GM15510 (cell line): ENCODE data around the gene RPTOR.

Experiments used
- POLR2A ChIP-seq: IDR thresholded peaks from 3 replicates; pipeline ENCODE4 v1.6.1; 2011; ENCODE audit warnings: borderline replicate concordance; ENCODE audit not compliant: insufficient read length; ENCODE audit errors: extremely low read depth

Gene RPTOR

DNA sequence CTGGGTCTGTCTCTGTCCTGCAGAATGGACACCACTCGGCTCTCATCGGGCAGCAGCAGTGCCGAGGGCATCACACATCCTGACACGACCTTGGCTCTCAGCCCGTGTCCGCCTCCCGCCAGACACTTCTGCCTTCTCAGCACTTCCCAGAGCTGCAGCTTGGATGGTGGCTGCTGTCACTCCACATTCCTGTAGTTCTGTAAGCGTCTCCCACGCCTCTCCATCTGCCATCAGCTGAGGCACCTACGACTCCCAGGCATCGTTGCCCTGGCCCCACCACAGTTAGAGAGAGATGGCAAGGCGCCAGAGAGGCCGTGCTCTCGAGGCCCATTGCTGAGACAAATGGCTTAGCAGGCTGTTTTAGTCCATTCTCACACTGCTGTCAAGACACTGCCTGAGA is 251.1 kb downstream of the RPTOR start:
- no peak for TF ChIP-seq POLR2A

DNA sequence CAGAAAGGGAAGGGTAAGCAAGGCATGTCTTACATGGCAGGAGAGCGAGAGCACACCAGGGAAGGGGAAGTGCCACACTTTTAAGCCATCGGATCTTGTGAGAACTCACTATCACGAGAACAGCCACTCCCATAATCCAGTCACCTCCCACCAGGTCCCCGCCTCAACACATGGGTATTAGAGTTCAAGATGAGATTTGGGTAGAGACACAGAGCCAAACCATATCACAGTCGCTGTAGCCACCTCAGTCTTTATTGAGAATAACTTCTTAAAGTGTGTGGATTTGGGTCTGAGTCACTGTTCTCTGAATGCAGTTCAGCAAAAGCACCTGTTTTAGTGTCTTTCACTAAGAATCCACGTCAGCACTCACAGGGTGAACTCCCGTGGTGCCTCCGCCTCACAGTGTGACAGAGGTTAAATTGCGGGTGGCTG is 251.8 kb downstream of the RPTOR start:
- no peak for TF ChIP-seq POLR2A

DNA sequence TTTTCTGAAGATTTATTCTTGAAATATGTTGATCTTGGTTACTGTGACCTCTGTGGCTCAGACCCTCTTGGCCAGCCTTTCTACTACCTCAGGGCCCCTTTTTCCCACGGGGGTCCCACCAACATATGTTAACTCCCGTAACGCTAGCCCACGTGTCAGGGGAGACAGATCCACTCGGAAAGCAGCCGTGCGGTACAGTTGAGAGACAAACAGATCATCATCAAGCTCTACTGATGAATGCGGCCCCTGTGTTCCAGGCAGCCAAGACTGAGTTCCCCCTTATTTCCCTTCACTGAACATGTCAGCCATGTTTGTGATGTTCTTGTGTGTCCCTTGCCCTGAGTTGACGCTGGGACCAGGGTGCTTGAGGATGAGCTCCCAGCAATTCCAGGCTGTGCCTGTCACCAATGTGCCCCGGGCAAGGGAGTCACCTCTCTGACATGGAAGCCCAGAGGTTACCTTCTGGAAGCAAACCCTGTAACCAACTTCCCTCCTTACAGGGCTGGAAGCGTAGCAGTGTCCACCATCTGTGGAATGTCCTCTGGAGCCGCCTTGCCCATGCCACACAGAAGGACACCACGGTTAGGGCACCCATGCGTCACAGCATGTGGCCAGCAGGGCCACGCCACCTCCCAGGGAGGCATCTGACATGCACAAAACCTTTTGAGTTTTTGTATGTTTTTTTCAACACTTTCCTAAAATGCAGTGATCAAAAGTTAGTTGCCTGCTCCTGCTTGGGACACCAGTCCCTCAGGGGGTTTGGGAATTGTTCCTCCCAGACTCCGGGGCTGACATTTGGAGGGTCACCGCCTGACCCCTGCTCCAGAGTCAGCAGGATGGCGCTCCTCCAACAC is 253.3 kb downstream of the RPTOR start:
- TF ChIP-seq POLR2A, result no peak

DNA sequence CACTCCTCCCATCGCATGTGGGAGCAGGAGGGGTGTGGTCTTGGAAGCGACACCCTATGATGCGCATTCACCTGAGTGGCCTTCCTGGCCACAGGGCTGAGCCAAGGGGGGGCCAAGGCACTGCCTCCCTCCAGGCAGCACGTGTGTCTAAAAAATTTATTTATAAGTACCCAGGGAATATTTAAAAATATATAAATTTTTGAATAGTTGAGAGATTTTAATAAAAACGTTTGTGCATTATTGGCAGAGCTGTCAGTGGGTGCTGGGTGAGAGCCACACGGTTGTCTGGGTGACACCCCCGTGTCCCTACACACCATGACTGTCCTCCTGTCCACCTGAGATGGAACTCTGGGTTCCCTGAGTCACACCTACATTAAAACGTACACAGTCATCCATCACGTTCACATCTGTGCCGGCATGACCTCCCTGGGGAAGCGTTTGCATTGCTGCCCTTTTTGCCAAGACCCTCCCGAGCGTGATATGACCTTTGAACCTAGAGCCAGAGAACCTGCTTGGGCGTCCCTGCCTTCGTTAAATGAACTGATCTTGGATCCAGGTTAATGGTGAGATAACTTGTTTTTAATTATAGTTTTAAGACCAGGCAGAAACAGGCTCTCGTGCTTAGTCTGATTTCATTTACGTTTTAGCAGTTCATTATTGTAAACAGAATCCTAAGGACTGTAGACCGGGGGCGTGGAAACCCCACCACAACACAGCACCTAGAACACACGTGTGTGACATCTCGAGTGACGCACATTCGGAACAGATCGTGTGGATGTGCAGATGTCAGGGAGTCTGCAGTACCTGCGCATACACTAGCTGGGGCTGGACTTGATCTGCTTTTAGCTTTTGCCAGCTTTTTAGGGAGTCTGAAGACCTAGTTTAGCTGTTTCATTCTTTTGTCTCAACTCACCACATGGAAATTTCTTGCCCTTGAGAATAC is 254.2 kb downstream of the RPTOR start:
- TF ChIP-seq POLR2A, result no peak

DNA sequence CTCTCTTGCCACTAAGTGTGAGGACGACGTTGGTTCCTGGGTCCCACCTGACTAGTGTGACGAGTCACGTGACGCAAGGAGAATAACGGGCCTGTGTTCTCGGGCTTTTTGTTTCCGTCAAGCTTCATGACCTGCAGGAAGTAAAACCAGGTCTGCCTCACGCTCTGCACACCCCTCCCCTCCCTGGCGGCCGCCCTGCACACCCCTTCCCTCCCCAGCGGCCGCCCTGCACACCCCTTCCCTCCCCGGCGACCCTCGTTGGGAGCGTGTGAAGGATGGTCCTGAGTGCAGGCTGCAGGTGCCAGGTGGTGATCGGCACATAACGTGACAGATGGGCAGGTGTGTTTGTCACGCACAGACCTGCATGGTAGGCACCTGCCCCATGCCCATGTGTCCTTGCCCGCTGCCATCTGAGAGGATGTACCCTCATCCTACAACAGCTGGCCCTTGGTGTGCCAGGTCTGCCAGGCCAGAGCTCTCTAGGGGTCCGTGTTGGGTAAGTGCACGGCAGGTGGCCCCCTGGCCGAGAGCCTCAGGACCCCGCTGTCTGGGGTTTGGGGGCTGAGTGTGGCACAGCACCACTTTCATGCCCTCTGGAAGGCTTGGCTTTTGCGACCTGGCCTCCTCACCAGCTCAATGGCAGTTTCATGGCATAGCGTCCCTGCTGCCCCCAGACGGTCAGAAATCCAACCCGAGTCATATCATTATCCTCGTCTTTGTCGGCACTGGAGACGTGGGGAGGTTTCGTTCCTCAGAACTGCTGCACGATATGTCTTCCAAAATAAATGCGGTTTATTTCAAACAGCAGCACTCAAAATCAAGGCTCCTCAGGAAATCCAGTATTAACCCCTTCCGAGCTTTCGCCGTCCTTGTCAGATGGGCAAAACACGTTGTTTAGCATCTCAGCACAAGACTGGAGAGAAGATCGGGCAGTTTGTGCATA is 255.2 kb downstream of the RPTOR start:
- no peak for TF ChIP-seq POLR2A

DNA sequence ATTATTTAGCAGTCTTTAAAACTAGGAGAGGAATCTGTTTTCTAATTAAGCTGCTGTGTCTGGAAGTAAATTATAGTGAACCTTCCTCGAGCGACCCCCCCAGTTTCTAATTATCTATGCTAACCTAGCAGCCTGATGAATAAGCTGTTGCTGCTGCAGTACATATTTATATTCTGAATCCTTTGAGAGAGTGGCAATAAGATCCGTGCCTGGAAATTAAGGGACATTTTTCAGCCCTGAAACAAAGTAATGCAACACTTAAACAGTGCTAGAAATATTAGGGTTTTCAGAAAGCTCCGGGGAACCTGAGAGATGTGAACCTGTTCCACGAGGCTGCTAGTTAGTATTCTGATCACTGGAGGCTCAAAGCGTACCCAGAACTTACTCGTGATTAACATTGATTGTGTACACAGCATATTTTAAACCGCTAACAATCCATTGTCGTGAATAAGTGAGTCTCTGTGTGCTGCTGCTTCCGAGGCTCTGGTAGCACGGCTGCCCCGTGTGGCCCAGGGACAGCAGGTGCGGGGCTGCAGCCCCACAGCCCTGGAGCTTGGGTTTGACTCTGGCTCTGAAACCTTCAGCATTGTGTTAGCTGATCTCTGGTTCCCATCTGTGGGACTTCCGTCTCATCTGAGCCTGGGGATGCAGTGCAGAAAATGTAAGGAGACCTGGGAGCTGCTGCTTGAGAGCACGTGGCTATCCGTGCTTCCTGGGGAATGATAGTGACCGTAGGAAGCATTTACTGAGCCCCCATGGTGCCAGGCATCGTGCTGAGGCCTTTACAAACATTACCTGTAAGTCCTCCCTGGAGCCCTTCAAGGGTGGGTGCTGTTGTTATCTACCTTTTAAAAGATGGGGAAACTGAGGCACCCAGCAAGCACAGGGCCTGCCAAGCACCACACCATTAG is 256.1 kb downstream of the RPTOR start:
- TF ChIP-seq POLR2A, result no peak

DNA sequence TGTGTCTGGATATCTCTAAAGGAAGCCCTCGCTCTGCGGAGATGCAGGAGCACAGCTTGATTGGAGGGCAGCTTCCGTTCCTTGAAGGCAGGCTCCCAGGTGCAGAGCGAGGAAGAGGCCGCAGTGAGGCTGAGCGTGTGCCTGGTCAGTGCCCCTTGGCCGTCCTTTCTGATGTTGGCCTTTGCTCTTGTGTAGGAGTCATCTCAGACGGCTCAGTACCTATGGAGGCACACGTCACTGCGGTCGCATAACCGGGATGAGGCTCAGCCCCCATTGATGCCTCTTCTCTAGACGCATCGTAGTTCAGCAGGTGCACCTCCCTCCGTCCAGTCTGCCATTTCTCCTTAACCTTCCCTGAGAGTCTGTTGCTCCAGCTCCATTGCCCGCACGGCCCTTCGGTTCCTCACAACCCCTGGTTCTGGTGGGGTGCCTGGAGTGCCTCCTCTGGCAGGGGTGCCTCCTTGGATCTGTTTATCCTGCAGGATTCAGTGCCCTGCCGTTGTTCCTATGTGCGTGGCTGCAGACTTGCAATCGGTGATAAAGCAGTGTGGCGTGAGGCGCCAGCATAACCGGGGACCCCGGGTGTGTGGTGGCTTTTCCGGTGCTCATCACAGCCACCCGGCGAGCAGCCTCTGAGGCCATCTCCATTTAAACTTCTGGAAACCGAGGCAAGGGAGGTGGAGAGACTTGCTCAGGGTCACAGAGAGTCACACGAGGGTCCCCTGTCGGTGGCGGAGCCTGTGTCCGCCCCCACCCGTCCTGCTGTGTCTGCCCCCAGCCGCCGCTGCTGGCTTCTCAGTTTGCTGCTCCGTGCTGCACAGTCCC is 258.2 kb downstream of the RPTOR start:
- TF ChIP-seq POLR2A, result no peak

DNA sequence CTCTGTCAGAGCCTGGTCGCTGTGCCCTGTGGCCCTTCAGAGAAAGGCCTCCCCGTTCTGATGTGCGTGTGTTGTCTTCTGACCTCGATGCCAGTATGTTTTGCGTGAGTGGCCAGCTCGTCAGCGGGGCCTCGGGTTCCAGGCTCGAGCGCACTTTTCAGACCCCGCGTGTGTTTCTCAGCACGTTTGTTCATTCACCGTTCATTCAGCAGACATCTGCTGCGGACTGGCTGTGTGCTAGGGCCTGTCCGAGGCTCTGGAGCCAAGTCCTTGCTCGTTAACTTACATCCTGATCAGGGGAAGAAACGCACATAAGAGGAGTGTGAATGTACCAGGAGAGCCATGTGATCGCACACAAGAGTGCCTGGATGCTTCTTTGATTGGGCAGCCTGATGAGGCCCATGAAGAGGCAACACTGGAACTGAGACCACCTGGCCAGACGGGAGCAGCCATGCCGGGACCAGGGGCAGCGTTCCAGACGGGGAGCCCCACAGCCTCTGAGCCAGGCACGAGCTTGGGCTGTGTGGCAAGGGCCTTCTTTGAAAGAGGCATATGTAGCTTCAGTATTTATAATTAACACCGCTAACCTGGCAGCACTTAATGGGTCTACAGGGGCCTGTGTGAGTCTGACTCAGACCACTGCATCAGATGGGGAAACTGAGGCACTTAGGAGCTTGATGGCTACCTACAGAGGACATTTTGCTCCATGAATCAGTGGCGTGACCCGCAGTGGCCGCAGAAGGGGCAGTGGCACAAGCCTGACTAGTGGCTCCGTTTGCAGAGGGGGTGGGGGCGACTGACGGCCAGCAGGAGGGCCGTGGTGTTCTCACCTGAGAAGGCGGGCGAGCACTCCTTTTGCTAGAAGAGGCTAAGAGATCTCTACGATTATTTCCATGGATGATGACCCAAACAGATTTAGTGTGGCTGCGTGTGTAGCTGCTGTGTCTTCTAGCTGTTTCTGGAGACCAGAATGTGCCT is 259.1 kb downstream of the RPTOR start:
- TF ChIP-seq POLR2A, result no peak

DNA sequence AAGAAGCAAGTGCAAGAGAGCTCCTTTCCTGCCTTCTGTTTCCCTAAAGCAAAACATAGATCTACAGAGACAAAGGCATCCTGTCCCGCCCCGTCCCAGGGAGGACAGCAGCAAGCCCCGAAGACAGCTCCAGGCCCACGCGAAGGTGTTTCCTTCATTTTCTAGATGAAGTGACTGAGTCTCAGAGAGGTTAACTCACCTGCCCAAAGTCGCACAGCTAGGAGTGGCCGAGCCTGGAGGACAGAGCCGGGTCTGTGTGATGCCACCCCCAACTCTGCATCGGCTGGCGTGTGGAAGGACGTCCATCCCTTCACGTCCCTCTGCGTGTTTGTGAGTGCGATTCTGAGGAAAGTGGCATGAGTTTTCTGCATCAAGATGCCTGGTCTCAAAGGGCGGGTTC is 259.8 kb downstream of the RPTOR start:
- TF ChIP-seq POLR2A, result no peak

DNA sequence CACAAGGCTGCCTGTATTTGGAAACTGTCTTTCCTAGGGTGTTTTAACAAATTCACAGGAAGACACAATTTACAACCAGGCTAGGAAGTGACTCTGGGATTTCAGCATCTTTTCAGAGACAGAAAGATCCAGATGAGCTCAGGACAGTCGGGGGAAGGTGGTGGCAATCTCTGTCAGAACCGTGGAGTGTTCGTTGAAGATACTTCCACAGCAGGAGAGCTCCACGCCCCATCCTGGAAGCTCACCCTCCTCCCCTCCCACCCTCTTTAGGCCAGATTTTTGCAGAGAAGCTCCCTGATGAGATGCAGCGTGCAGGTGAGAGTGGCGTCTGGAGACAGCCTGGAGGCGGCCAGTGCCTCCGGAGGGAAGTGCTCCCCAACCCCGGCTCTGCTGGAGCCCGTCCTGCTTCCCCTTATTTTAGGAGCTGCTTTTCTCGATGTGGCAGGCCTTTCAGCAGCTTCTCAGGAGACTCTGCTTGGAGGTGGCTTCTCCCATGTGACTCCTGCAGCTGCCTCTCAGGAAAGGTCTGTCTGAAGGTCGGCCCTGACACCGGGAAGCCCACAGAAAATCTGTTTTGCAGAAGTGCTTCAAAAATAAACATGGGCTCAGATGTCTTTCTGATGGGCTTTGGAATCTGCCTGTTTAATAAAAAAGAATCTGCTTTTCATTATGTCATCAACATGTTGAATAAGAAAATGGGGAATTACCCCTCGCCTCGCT is 260.6 kb downstream of the RPTOR start:
- no peak for TF ChIP-seq POLR2A

DNA sequence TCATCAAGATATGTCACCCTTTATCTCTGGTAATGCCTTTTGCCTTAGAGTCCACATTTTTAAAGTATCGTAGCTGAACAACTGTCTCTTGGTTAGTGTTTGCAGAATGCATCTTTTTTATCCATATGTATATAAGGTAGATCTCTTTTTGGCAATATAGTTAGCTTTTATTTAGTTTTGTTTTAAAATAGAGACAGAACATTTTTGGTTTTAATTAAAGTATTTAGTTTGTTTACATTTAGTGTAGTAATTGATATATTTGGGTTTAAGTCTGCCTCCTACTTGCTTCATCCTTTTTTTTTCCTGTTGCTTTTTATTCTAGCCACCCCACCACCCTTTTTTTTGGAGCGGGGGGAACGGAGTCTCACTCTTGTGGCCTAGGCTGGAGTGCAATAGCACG is 262.4 kb downstream of the RPTOR start:
- no peak for TF ChIP-seq POLR2A
